Myometrial cell (primary cell): ENCODE data around the gene CYP27B1. TPM values are rescaled to one million over a fixed set of nuclear protein-coding genes. Genes with fewer than 3 reads are reported as not detected.

ENCODE experiments used
- total RNA-seq: library from RNA; depleted of rRNA; stranded (reverse); fragments of >200 nt; gene quantifications from 2 replicates; pipeline ENCODE4 v1.2.3, GENCODE V29; 2015

The CYP27B1 gene
- 1.4 TPM in 1 of 2 replicates, not detected in the other for total RNA-seq

GRCh38 chr12:57766464-57767304, at the start of gene CYP27B1:
CYP27B1 (minus strand) TSS chr12:57767078; CDS start chr12:57767041, 37 bp downstream.

GRCh38 chr12:57782608-57783465, 16.0 kb upstream of the CYP27B1 start, which contains the start of gene TSFM:
TSFM (plus strand) TSS chr12:57782787; CDS start chr12:57782802, 15 bp downstream.

GRCh38 chr12:57772429-57773322, 5.8 kb upstream of the CYP27B1 start, which contains the start of gene EEF1AKMT3:
EEF1AKMT3 (plus strand) TSS chr12:57772614; CDS start chr12:57772725, 111 bp downstream.

GRCh38 chr12:57771873-57772428, 5.1 kb upstream of the CYP27B1 start, which contains the start of gene METTL1:
METTL1 (minus strand) TSS chr12:57772105; CDS start chr12:57772083, 22 bp downstream.

GRCh38 chr12:57754411-57755193, 12.3 kb downstream of the CYP27B1 start, which contains the start of gene MARCHF9:
MARCHF9 (plus strand) TSS chr12:57755103; CDS start chr12:57755529, 426 bp downstream.

GRCh38 chr12:57751788-57752667, 14.8 kb downstream of the CYP27B1 start, which contains the start of gene CDK4:
CDK4 (minus strand) TSS chr12:57752310; CDS start chr12:57751717, 593 bp downstream.

GRCh38 chr12:57744777-57745484, 21.9 kb downstream of the CYP27B1 start, which contains the start of gene TSPAN31:
TSPAN31 (plus strand) TSS chr12:57745039; CDS start chr12:57745155, 116 bp downstream.

GRCh38 chr12:57738661-57739237, 28.1 kb downstream of the CYP27B1 start, which contains the start of gene AGAP2:
AGAP2 (minus strand) TSS chr12:57738742; CDS start chr12:57738246, 496 bp downstream.

Other genes with a start within 250 kb of the CYP27B1 start
- 32.9 and 42.7 TPM in 2 replicates for gene DDIT3, start 246.6 kb downstream of the CYP27B1 start, total RNA-seq
- gene MBD6, start 244.3 kb downstream of the CYP27B1 start, total RNA-seq: 5.8 and 7.5 TPM in 2 replicates
- gene DCTN2, start 219.9 kb downstream of the CYP27B1 start, total RNA-seq: 175 and 242 TPM in 2 replicates
- 0.29 and 0.89 TPM in 2 replicates for gene KIF5A, start 217.0 kb downstream of the CYP27B1 start, total RNA-seq
- gene PIP4K2C, start 175.9 kb downstream of the CYP27B1 start, total RNA-seq: 19.8 and 32.0 TPM in 2 replicates
- 29.4 and 33.7 TPM in 2 replicates for gene DTX3, start 162.3 kb downstream of the CYP27B1 start, total RNA-seq
- gene ARHGEF25, start 155.6 kb downstream of the CYP27B1 start, total RNA-seq: 42.4 and 51.6 TPM in 2 replicates
- 1.9 and 8.4 TPM in 2 replicates for gene B4GALNT1, start 133.9 kb downstream of the CYP27B1 start, total RNA-seq
- gene OS9, start 72.9 kb downstream of the CYP27B1 start, total RNA-seq: 207 and 276 TPM in 2 replicates
- under 0.01 TPM in 1 of 2 replicates, not detected in the other for gene AGAP2, start 28.3 kb downstream of the CYP27B1 start, total RNA-seq
- 80.4 and 86.0 TPM in 2 replicates for gene TSPAN31, start 22.0 kb downstream of the CYP27B1 start, total RNA-seq
- gene CDK4, start 14.8 kb downstream of the CYP27B1 start, total RNA-seq: 137 and 172 TPM in 2 replicates
- gene MARCHF9, start 12.0 kb downstream of the CYP27B1 start, total RNA-seq: 0.71 and 3.7 TPM in 2 replicates
- gene METTL1, start 5.0 kb upstream of the CYP27B1 start, total RNA-seq: 11.7 and 19.0 TPM in 2 replicates
- 4.6 and 9.7 TPM in 2 replicates for gene EEF1AKMT3, start 5.5 kb upstream of the CYP27B1 start, total RNA-seq
- gene TSFM, start 15.7 kb upstream of the CYP27B1 start, total RNA-seq: 28.0 and 42.9 TPM in 2 replicates
- 1.1 and 3.7 TPM in 2 replicates for gene AVIL, start 51.7 kb upstream of the CYP27B1 start, total RNA-seq
- gene CTDSP2, start 79.7 kb upstream of the CYP27B1 start, total RNA-seq: 115 and 118 TPM in 2 replicates
- 11.9 and 18.5 TPM in 2 replicates for gene ATP23, start 174.5 kb upstream of the CYP27B1 start, total RNA-seq